ENCODE data around the gene NAA40.

- TF ChIP-seq POLR2A (IDR thresholded peaks at IDR 0.05) = no peak
- TF ChIP-seq, protein P1, sequence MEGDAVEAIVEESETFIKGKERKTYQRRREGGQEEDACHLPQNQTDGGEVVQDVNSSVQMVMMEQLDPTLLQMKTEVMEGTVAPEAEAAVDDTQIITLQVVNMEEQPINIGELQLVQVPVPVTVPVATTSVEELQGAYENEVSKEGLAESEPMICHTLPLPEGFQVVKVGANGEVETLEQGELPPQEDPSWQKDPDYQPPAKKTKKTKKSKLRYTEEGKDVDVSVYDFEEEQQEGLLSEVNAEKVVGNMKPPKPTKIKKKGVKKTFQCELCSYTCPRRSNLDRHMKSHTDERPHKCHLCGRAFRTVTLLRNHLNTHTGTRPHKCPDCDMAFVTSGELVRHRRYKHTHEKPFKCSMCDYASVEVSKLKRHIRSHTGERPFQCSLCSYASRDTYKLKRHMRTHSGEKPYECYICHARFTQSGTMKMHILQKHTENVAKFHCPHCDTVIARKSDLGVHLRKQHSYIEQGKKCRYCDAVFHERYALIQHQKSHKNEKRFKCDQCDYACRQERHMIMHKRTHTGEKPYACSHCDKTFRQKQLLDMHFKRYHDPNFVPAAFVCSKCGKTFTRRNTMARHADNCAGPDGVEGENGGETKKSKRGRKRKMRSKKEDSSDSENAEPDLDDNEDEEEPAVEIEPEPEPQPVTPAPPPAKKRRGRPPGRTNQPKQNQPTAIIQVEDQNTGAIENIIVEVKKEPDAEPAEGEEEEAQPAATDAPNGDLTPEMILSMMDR (IDR thresholded peaks at IDR 0.05) = no peak
Observed at GRCh38 chr11:63920126-63920938, 18.5 kb upstream of the NAA40 start.
